IPS-18c (cell line): ENCODE data around the gene LRP1-AS.

Source experiments
- H3K4me3 ChIP-seq: 2 replicates; pipeline ENCODE4 v1.7.0; 2013; ENCODE audit warnings: low read depth, mild to moderate bottlenecking, low read length, moderate library complexity; ENCODE audit not compliant: insufficient read depth
- H3K9me3 ChIP-seq: one replicate; pipeline ENCODE4 v1.6.1; 2013; ENCODE audit warnings: mild to moderate bottlenecking, low read length, moderate library complexity; ENCODE audit not compliant: control insufficient read depth, insufficient read depth

Gene LRP1-AS

GRCh38 chr12:57182918-57183575 lies 35.6 kb upstream of the LRP1-AS start:
- H3K9me3 ChIP-seq = no peaks in the 10 kb centered on the region
- no peak overlapping the region for H3K4me3 ChIP-seq

- no peak overlapping the region for H3K4me3 ChIP-seq
These were observed 34.2 kb upstream of the LRP1-AS start for GRCh38 chr12:57181561-57182155.

GRCh38 chr12:57181072-57181471 lies 33.7 kb upstream of the LRP1-AS start:
- Histone ChIP-seq H3K4me3 (no peak overlapping the region), H3K9me3 (peaks cover 2% of the 10 kb centered on the region)

More at GRCh38 chr12:57181561-57182155, 34.2 kb upstream of the LRP1-AS start:
- peaks cover 2% of the 10 kb centered on the region for H3K9me3 ChIP-seq

- peaks cover 2% of the 10 kb centered on the region for H3K9me3 ChIP-seq
- H3K4me3 ChIP-seq = no peak overlapping the region
These were observed 33.0 kb upstream of the LRP1-AS start for GRCh38 chr12:57180321-57180989.

- H3K9me3 ChIP-seq = peaks cover 2% of the 10 kb centered on the region
- H3K4me3 ChIP-seq = no peak overlapping the region
These were observed 32.1 kb upstream of the LRP1-AS start for GRCh38 chr12:57179331-57180086.

GRCh38 chr12:57178213-57178612 lies 30.8 kb upstream of the LRP1-AS start:
- Histone ChIP-seq H3K4me3 (no peak overlapping the region), H3K9me3 (peaks cover 2% of the 10 kb centered on the region)

GRCh38 chr12:57177354-57177753 lies 29.9 kb upstream of the LRP1-AS start:
- Histone ChIP-seq H3K9me3 (peaks cover 2% of the 10 kb centered on the region), H3K4me3 (no peak overlapping the region)

- peaks cover 2% of the 10 kb centered on the region for H3K9me3 ChIP-seq
- no peak overlapping the region for H3K4me3 ChIP-seq
These were observed 29.4 kb upstream of the LRP1-AS start for GRCh38 chr12:57176846-57177245.

GRCh38 chr12:57176139-57176477 lies 28.7 kb upstream of the LRP1-AS start:
- no peak overlapping the region for H3K4me3 ChIP-seq
- peaks cover 2% of the 10 kb centered on the region for H3K9me3 ChIP-seq

- H3K4me3 ChIP-seq = no peak overlapping the region
- peaks cover 2% of the 10 kb centered on the region for H3K9me3 ChIP-seq
These were observed 28.2 kb upstream of the LRP1-AS start for GRCh38 chr12:57175428-57176138.

GRCh38 chr12:57173683-57174082 lies 26.3 kb upstream of the LRP1-AS start:
- peaks cover 2% of the 10 kb centered on the region for H3K9me3 ChIP-seq

GRCh38 chr12:57173089-57173488 lies 25.7 kb upstream of the LRP1-AS start:
- H3K4me3 ChIP-seq = no peak overlapping the region
- peaks cover 2% of the 10 kb centered on the region for H3K9me3 ChIP-seq

More at GRCh38 chr12:57173683-57174082, 26.3 kb upstream of the LRP1-AS start:
- no peak overlapping the region for H3K4me3 ChIP-seq

GRCh38 chr12:57171668-57172067 lies 24.2 kb upstream of the LRP1-AS start:
- Histone ChIP-seq H3K9me3 (no peaks in the 10 kb centered on the region), H3K4me3 (no peak overlapping the region)

- Histone ChIP-seq H3K4me3 (no peak overlapping the region), H3K9me3 (no peaks in the 10 kb centered on the region)
These were observed 23.5 kb upstream of the LRP1-AS start for GRCh38 chr12:57170927-57171326.

GRCh38 chr12:57170408-57170807 lies 23.0 kb upstream of the LRP1-AS start:
- H3K4me3 ChIP-seq = no peak overlapping the region
- H3K9me3 ChIP-seq = no peaks in the 10 kb centered on the region

GRCh38 chr12:57169969-57170368 lies 22.6 kb upstream of the LRP1-AS start:
- H3K9me3 ChIP-seq = no peaks in the 10 kb centered on the region
- H3K4me3 ChIP-seq = no peak overlapping the region
